Activated T-cell treated with anti-CD3 and anti-CD28 coated beads for 1 hour (primary cell): ENCODE results near the gene TMEM214.
A peak's percentile ranks its signal among the peaks of the same experiment; 100 is the strongest.

Experiments used
- DNase-seq: peaks from one replicate; pipeline ENCODE4 v3.0.0-alpha.2; 2020; ENCODE audit warnings: low read depth

TMEM214 gene, protein sequence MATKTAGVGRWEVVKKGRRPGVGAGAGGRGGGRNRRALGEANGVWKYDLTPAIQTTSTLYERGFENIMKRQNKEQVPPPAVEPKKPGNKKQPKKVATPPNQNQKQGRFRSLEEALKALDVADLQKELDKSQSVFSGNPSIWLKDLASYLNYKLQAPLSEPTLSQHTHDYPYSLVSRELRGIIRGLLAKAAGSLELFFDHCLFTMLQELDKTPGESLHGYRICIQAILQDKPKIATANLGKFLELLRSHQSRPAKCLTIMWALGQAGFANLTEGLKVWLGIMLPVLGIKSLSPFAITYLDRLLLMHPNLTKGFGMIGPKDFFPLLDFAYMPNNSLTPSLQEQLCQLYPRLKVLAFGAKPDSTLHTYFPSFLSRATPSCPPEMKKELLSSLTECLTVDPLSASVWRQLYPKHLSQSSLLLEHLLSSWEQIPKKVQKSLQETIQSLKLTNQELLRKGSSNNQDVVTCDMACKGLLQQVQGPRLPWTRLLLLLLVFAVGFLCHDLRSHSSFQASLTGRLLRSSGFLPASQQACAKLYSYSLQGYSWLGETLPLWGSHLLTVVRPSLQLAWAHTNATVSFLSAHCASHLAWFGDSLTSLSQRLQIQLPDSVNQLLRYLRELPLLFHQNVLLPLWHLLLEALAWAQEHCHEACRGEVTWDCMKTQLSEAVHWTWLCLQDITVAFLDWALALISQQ

GRCh38 chr2:27032495-27033252, at the start of gene TMEM214:
TMEM214 (plus strand) TSS chr2:27032965; CDS start chr2:27033016, 51 bp downstream.
- peak; percentile 64 for DNase-seq

DNA sequence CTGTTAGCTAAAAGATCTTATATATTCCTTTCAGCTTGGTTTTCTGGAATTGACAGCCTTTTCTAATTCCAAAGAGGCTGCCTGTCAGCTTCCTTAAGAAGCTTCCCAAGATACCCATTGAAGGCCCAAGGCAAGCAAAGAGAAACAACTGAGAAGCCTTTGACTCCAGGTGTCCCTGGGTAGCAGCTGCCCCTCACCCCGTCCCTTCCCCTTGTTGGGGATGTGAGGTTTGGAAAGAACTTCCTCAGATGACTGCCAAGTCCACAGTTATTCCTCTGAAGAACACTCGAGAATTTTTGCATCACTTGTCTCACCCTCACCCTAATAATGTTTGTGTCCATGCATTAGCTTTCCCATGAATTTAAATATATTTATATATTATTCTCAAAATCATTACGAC, 49.0 kb upstream of the TMEM214 start:
- no peak for DNase-seq

GRCh38 chr2:26985807-26986206, 47.0 kb upstream of the TMEM214 start:
- no peak for DNase-seq

DNA sequence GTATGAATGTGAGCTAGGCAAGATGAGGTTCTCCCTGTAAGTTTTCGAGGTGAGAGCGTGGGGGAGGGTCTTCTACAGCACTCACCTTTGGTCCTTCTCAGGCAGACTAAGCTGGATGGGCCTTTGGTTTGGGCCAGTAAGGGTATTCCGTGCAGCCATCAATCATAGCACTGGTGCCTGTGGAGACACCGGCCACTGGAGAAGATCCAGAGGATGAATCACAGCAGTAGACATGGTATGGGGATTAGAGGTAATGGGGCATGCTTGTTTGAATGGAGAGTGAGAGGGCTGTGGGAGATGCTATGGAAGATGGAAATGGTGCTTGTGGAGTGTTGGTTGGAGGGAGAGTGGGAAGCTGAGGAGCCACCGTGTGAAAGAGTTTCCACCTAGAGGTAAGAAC, 46.2 kb upstream of the TMEM214 start:
- DNase-seq = no peak

GRCh38 chr2:26988058-26988860, 44.5 kb upstream of the TMEM214 start:
- no peak for DNase-seq

GRCh38 chr2:26989156-26989555, 43.6 kb upstream of the TMEM214 start:
- no peak for DNase-seq

DNA sequence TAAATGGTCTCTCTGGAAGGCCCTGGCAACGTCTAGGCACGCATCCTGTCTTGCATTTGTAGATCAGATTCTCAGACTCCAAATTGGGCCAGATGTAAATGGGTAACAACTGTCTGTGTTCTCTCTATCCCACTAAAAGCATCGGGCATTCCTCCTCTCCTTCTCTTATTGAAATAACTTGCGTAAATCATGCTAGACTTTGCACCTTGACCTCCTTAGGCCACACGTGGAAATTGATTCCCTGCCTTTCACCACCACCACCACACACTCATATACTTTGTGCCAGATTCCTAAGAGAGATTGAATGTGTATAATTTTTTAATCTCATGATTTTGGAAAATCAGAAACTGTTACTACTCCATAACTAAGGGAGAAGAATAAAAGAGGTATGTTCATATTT, 41.0 kb upstream of the TMEM214 start:
- no peak for DNase-seq

GRCh38 chr2:26993768-26994167, 39.0 kb upstream of the TMEM214 start:
- DNase-seq = no peak

- no peak for DNase-seq
Observed at GRCh38 chr2:26994983-26995382, 37.8 kb upstream of the TMEM214 start.

DNA sequence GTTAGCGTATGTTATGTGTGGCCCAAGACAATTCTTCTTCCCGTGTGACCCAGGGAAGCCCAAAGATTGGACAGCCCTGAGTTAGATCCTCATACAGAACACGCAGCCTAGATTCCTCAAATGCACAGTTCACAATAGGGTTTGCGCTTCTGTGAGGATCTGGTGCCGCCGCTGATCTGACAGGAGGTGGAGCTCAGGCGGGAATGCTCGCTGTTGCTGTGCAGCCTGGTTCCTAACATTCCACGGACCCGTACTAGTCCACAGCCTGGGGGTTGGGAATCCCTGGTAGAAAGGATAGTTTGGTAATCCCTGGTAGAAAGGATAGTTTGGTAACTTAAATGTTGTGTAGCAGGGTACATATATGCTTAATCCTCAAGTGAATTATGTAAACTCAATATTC, 35.4 kb upstream of the TMEM214 start:
- DNase-seq = no peak

- DNase-seq = no peak
Observed at GRCh38 chr2:26998323-26998722, 34.4 kb upstream of the TMEM214 start.

- no peak for DNase-seq
Observed at GRCh38 chr2:27000228-27000627, 32.5 kb upstream of the TMEM214 start.

GRCh38 chr2:27000995-27001394, 31.8 kb upstream of the TMEM214 start:
- no peak for DNase-seq

DNA sequence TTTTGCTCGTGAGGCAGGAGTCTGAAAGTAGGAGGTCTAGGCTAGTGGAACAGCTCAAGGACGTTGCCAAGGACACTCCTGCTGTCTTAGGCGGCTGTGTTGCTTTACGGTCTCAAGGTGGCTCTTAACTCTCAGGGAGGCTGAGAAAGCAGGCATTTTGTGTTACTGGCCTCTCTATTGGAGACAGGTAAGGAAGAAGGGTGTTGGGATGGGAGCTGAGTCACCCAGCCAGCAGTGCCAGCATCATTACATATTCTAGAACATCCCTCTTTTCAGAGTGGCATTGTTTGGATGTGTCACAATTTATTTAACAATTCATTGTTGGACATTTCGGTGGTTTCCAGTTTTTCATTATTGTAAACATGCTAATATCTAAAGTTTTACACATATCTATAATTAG, 30.8 kb upstream of the TMEM214 start:
- DNase-seq = no peak

GRCh38 chr2:27003007-27003406, 29.8 kb upstream of the TMEM214 start:
- no peak for DNase-seq

- DNase-seq = no peak
Observed at GRCh38 chr2:27003857-27004256, 28.9 kb upstream of the TMEM214 start.

- no peak for DNase-seq
Observed at GRCh38 chr2:27006602-27007415, 26.0 kb upstream of the TMEM214 start.

DNA sequence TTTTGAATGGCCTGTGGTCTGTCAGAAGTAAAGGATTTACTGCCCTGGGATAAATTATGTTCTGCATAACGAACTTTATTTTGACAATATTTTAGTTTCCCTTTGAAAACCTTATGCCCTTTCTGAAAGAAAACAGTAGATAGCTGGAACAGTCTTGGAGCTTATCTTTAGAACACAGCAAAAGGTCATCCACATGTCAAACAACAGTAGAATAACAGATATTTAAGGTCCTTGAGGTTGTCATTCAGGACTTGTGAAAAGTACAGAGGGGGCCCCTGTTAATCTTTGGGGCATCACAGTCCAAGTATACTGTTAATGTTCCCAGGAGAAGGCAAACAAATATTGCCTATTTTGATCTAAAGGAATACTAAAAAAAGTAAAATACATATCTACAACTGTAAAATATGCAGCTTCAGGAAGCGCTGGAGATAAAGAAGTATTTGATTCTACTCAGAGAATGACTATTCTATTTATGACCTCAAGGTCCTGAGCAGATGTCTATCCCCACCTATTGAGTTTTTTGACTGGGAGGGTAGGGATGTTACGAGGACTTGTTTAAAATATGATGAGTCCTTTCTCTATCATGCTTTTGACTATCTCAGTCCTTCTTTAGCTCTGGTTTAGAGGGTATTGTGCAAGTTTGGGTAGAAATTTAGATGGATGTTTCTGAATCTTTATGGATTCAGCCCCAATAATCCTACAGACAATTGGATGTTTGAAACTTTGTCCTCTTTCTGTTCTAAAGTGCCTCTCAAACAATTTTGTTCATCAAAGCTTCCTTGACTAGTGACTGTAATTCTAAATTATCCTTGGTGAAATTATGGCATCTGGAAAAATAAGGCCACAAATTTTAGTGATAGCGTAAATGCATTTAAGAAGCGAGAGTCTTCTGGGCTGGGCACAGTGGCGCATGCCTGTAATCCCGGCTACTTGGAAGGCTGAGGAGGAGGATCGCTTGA, 25.1 kb upstream of the TMEM214 start:
- no peak for DNase-seq

- DNase-seq = no peak
Observed at GRCh38 chr2:27008678-27009077, 24.1 kb upstream of the TMEM214 start.

GRCh38 chr2:27009083-27009482, 23.7 kb upstream of the TMEM214 start:
- DNase-seq = no peak
